NB4 (cell line): ENCODE measurements around the gene ZDHHC13.

Experiments used
- DNase-seq: peaks from one replicate; pipeline ENCODE4 v3.0.0; 2010; ENCODE audit warnings: low read depth
- H3K4me3 ChIP-seq: one replicate; pipeline ENCODE4 v1.5.1; 2011; ENCODE audit warnings: mild to moderate bottlenecking, low read depth, low read length, moderate library complexity
- MYC ChIP-seq: IDR thresholded peaks from 2 replicates; pipeline ENCODE4 v1.6.1; 2011; ENCODE audit warnings: low read depth, low read length
- POLR2A ChIP-seq: IDR thresholded peaks from 2 replicates; pipeline ENCODE4 v1.6.1; 2011; ENCODE audit warnings: mild to moderate bottlenecking; ENCODE audit not compliant: insufficient read length; ENCODE audit errors: extremely low read depth
- TF ChIP-seq, protein P1 (sequence below): IDR thresholded peaks from one replicate; pipeline ENCODE4 v1.5.1; 2012; ENCODE audit warnings: low read depth, low read length
- TF ChIP-seq, protein P2 (sequence below): IDR thresholded peaks from 2 replicates; pipeline ENCODE4 v1.6.1; 2011; ENCODE audit warnings: low read depth, low read length

Gene ZDHHC13

DNA sequence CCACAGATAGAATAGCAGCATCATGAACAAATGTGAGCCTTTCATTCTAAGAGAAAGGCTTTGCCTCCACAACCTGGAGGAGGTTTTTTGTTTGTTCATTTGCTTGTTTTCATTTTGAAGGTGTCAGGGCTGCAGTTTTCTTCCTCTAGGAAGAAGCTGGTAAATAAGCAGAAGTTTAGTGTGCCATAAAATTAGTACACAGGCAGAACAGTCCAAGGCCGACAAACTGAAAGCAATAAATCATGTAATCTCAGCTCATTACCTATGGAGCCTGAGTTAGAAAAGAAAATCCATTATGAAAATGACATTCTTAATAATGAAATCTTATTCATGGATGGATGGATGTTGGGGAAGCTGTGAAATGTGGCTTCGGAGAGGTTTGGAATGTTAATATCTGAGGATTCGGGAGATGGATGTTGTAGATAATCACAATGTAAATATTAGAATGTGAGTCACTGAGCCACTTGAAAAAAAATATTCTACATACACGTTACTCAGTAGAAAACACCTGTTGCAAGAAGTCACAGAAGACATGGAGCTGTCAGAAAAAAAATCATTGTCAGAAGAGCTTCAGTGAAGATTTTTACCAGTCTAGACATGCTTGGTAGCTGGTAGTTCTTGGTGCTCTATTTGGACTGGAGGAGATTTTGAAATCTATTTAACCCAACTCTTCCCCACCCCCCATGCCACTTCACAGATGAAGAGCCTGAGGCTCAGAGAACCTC is 15.0 kb upstream of the ZDHHC13 start:
- H3K4me3 ChIP-seq: no peak overlapping the region
- no peak for DNase-seq
- TF ChIP-seq MYC (no peak), POLR2A (no peak)
- TF ChIP-seq, protein P1, sequence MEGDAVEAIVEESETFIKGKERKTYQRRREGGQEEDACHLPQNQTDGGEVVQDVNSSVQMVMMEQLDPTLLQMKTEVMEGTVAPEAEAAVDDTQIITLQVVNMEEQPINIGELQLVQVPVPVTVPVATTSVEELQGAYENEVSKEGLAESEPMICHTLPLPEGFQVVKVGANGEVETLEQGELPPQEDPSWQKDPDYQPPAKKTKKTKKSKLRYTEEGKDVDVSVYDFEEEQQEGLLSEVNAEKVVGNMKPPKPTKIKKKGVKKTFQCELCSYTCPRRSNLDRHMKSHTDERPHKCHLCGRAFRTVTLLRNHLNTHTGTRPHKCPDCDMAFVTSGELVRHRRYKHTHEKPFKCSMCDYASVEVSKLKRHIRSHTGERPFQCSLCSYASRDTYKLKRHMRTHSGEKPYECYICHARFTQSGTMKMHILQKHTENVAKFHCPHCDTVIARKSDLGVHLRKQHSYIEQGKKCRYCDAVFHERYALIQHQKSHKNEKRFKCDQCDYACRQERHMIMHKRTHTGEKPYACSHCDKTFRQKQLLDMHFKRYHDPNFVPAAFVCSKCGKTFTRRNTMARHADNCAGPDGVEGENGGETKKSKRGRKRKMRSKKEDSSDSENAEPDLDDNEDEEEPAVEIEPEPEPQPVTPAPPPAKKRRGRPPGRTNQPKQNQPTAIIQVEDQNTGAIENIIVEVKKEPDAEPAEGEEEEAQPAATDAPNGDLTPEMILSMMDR: no peak
- TF ChIP-seq, protein P2, sequence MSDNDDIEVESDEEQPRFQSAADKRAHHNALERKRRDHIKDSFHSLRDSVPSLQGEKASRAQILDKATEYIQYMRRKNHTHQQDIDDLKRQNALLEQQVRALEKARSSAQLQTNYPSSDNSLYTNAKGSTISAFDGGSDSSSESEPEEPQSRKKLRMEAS: no peak

DNA sequence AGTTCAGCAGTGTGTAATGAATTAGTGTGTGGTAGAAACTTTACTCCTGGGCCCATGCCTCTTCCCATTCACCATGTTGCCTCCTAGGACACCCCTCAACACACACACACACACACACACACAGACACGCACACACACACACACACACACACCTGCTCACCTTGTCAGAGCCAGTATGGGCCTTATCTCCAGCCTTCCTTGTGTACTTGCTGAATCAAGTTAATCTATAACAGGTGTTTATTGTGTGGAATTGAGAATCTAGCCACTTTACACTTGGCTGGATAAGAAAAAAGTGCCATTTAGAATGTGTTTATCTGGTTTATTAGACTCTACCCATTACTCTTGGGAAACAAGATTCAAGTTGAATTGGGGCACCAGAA is 14.5 kb upstream of the ZDHHC13 start:
- H3K4me3 ChIP-seq: no peak overlapping the region
- TF ChIP-seq, protein P1: no peak
- TF ChIP-seq POLR2A (no peak), MYC (no peak)
- TF ChIP-seq, protein P2: no peak
- no peak for DNase-seq

DNA sequence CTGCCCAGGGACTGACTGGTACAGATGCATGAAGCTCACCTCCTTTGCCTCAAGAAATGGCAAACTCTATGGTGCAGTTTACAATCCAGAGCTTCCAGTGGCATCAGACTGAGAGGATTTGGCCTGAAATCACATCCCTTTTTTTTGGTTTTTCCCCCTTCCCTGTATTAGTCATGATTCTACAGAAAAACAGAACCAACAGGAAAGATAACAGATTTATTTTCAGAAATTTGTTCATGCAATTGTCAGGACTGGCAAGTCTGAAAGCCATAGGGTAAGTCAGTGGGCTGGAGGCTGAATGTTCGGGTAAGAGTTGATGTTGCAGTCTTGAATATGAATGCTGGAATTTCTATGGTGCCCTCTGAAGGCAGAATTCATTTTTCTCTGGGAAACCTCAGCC is 12.0 kb upstream of the ZDHHC13 start:
- DNase-seq: no peak
- H3K4me3 ChIP-seq: no peak overlapping the region
- TF ChIP-seq, protein P2: no peak
- TF ChIP-seq, protein P1: no peak
- no peak for TF ChIP-seq POLR2A
- no peak for TF ChIP-seq MYC

DNA sequence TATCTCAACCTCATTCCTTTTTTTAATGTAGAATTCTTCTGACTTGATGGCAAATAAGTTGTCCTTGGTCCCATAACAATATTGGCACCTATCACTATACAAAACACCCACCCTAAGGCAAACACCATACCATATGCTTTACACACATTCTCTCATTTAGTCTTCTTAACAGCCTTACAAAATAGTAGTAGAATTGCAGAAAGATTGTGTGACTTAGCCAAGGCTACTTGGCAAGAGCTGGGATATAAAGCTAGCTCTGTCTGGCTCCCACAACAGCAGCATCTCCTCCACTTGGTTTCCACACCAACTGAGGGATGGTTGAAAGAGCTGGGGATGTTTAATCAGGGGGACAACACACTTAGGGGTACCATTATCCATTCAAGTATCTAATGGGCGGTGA is 9.8 kb upstream of the ZDHHC13 start:
- DNase-seq: no peak

DNA sequence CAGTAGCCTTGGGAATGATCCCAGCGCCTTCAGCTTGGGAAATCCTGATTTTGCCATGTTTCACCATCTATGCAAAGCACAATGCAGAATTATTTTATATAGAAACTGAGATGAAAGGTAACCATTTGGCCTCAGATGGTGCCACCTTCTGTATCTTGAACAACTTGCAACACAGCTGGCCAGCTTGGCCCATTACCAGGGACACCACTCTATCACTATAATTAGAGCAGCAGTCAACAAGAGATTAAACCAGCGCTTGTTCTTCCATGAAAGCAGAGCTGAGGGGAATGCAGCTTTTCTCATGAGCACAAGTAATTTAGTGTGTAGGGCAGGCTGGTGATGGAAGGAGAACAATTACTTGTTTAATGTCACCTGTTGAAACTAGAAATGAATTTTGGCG is 6.7 kb upstream of the ZDHHC13 start:
- TF ChIP-seq POLR2A: no peak
- TF ChIP-seq, protein P1: no peak
- TF ChIP-seq MYC: no peak
- TF ChIP-seq, protein P2: no peak

More for the DNA sequence above, 9.8 kb upstream of the ZDHHC13 start:
- no peak for TF ChIP-seq MYC
- TF ChIP-seq, protein P1: no peak
- no peak for TF ChIP-seq POLR2A
- TF ChIP-seq, protein P2: no peak
- H3K4me3 ChIP-seq: no peak overlapping the region

More for the DNA sequence above, 6.7 kb upstream of the ZDHHC13 start:
- H3K4me3 ChIP-seq: no peak overlapping the region
- no peak for DNase-seq
